Measurements from ENCODE around the gene TANGO6.

Gene TANGO6

DNA sequence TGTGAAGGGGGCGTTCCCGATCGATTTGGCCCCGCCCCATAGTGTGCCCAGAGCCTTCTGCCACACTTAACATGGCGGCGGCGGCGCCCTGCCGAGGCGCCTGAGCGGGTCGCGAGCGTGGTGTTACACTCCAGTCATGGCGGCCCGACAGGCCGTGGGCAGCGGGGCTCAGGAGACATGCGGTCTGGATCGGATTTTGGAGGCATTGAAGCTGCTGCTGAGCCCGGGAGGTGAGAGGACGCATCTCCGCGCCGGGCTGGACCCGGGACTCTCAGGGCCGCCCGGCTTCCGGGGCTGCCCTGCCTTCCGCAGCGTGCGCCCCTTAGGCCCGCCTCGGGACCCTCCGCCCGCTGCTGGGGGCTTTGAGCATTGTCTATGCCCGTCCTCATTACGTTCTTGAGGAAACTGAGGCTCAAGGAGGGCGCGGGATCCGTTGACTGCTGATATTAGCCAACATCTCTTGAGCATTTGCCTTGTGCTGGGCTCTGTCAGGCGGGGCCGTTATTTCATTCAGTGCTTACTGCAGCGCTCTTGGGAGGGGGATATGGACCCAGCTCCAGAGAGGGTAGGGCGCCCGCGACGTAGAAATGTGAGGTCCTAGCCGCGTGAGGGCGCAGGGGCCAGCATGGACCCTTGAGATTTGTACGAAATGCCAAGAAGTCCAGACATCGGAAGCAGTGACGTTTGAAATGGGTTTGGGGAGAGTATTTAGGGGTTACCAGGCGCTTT lies at the start of gene TANGO6:
Gene TANGO6, plus strand, starts transcription at position 50 of the 729 bp plus-strand sequence. Its CDS starts 87 bp downstream, at position 137.
- H3K36me3 ChIP-seq = no peaks in the 10 kb centered on the region
- no peak for TF ChIP-seq Cebpa-rat (IDR thresholded peaks at IDR 0.05)
- peaks cover 15% of the 10 kb centered on the region for H3K4me1 ChIP-seq
- H3K4me3 ChIP-seq = peak within 1 kb of the TSS; percentile 83
- H3K27ac ChIP-seq = peak within 1 kb of the TSS; percentile 95
- H4K20me1 ChIP-seq = 0 out of 2 replicates have a peak, but pooled peaks cover 5% of the 10 kb centered on the region
- peak within 1 kb of the TSS; percentile 95 for H3K9ac ChIP-seq
- H3K9me3 ChIP-seq = no peaks in the 10 kb centered on the region
- H3K4me2 ChIP-seq = peak within 1 kb of the TSS; percentile 91
- H3K27me3 ChIP-seq = no peaks in the 10 kb centered on the region

DNA sequence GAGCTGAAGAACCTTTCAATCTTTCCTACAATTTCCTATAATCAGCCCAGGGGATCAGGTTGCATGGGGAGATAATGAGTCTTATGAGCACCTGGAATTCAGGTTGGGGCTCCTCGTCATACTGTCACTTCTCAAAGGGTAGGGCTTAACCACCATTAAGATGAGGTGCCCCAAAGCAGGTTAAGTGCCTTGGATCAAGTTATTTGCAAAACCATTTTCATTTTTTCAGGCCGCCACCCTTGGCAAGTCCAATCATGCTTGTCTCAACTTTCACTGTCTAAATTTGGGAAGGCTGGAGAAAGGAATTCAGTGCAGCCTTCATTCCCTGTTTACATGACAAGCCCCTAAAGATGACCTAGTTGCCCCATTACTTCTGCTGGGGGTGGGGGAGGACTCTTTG lies 44.9 kb upstream of the TANGO6 start:
- no peak overlapping the region for H3K27ac ChIP-seq
- H3K9me3 ChIP-seq = no peaks in the 10 kb centered on the region
- no peaks in the 10 kb centered on the region for H3K4me1 ChIP-seq
- TF ChIP-seq Cebpa-rat (IDR thresholded peaks at IDR 0.05) = no peak
- H3K4me2 ChIP-seq = no peak overlapping the region
- H4K20me1 ChIP-seq = no peaks in the 10 kb centered on the region
- no peak overlapping the region for H3K9ac ChIP-seq
- no peaks in the 10 kb centered on the region for H3K27me3 ChIP-seq
- H3K36me3 ChIP-seq = no peaks in the 10 kb centered on the region
- H3K4me3 ChIP-seq = no peak overlapping the region

DNA sequence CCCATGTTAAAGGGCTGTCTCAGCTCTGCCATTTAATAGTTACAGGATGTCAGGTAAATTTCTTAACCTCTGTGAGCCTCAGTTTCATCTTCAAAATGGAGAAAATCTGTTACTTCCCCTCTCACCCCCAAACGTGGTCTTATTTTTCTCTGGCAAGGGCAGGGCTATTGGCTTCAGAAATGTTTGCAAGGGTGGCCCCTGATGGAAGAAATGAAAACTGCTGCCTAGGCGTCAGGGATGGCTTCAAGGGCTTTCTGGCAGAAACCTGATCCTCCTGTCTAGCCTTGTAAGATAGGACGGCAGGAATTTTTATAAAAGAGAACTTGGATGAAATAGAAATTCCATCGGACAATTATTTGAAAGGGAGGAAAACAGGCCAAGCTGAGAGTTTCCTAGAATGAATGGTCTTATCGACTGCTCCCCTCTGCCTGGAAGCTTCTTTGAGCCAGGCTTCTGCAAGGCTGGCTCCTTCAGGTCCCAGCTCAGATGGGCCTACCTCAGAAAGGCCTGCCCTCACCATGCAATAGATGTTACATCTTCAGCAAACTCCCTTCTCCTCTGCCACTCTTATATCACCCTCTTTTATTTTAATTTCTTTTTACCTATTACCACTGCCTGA lies 43.0 kb upstream of the TANGO6 start:
- Histone ChIP-seq H3K36me3 (no peaks in the 10 kb centered on the region), H4K20me1 (no peaks in the 10 kb centered on the region), H3K4me1 (no peaks in the 10 kb centered on the region), H3K4me2 (no peak overlapping the region), H3K9me3 (no peaks in the 10 kb centered on the region), H3K4me3 (no peak overlapping the region), H3K27me3 (no peaks in the 10 kb centered on the region), H3K9ac (no peak overlapping the region), H3K27ac (no peak overlapping the region)
- no peak for TF ChIP-seq Cebpa-rat (IDR thresholded peaks at IDR 0.05)

DNA sequence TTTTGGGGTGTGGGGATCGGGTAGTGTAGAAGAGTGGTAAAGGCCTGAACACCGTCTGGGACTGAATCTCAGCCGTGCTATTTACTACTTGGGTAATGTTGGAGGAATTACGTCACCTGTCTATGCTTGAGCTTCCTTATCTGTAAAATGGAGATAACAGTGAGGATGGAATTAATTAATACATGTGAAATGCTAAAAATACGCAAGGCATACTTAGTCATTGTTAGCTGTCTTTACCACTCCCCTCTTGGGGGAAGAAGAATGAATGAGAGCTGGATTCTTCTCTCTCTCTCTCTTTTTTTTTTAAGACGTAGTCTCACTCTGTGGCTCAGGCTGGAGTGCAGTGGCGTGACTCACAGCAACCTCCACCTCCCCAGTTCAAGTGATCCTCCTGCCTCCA lies 41.1 kb upstream of the TANGO6 start:
- Histone ChIP-seq H3K36me3 (no peaks in the 10 kb centered on the region), H3K27me3 (no peaks in the 10 kb centered on the region), H3K4me2 (no peak overlapping the region), H3K4me1 (no peaks in the 10 kb centered on the region), H3K4me3 (no peak overlapping the region), H3K9ac (no peak overlapping the region), H4K20me1 (no peaks in the 10 kb centered on the region), H3K9me3 (no peaks in the 10 kb centered on the region), H3K27ac (no peak overlapping the region)
- no peak for TF ChIP-seq Cebpa-rat (IDR thresholded peaks at IDR 0.05)

DNA sequence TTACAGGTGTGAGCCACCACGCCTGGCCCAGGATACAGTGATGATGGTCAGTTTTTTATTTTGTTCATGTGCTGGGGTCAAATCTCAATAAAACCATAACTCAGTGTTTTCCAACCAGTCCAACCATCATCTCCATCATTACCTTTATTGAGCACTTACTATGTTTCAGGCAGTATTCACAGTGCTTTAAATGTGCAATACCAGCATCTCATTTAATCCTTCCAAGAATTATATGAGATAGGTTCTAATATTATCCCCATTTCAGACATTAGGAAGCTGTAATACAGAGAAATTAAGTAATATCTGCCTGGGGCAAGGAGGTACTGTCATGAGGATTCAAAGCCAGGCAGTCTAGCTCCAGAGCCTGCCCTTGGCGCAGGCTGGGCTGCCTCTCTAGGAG lies 36.9 kb upstream of the TANGO6 start:
- no peak overlapping the region for H3K27ac ChIP-seq
- H3K9me3 ChIP-seq = no peaks in the 10 kb centered on the region
- no peak overlapping the region for H3K4me3 ChIP-seq
- H3K36me3 ChIP-seq = no peaks in the 10 kb centered on the region
- no peak overlapping the region for H3K4me2 ChIP-seq
- TF ChIP-seq Cebpa-rat (IDR thresholded peaks at IDR 0.05) = no peak
- H4K20me1 ChIP-seq = no peaks in the 10 kb centered on the region
- H3K27me3 ChIP-seq = no peaks in the 10 kb centered on the region
- no peak overlapping the region for H3K9ac ChIP-seq
- no peaks in the 10 kb centered on the region for H3K4me1 ChIP-seq

DNA sequence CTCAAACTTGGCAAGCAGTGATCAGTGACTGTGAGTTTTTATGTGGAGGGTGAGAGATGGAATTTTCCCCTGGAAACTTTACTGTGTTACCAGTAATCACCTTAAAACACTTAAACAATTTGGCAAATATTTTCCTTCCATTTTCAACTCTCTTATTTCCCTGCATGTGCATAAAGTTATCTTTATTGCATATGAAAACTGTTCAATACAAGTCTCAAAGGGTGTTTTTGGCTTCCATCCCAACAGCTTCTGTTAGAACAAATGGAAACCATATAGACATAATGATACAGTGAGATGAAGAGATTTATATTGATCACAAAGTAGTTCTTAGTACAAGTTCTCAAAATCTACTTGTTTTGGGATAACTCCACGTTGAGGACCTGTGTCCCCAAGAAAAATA lies 36.4 kb upstream of the TANGO6 start:
- no peak overlapping the region for H3K27ac ChIP-seq
- no peaks in the 10 kb centered on the region for H3K9me3 ChIP-seq
- no peaks in the 10 kb centered on the region for H3K4me1 ChIP-seq
- H4K20me1 ChIP-seq = no peaks in the 10 kb centered on the region
- no peak overlapping the region for H3K9ac ChIP-seq
- no peak overlapping the region for H3K4me2 ChIP-seq
- TF ChIP-seq Cebpa-rat (IDR thresholded peaks at IDR 0.05) = no peak
- H3K36me3 ChIP-seq = no peaks in the 10 kb centered on the region
- no peaks in the 10 kb centered on the region for H3K27me3 ChIP-seq
- no peak overlapping the region for H3K4me3 ChIP-seq

DNA sequence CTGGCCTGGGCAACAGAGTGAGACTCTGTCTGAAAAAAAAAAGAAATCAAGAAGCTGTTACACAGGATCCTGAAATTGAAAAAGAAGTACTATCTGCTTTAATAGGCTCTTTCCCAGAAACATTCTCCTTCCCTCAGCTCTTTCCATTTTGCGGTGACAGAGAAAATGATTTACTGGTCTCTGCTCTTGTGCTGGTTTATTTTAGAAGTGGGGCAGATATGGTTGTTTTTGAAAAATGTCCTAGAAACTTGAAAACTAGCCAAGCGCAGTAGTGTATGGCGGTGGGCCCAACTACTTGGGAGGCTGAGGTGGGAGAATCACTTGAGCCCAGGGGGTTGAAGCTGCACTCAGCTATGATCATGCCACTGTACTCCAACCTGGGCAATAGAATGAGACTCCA lies 28.8 kb upstream of the TANGO6 start:
- Histone ChIP-seq H4K20me1 (no peaks in the 10 kb centered on the region), H3K4me1 (no peaks in the 10 kb centered on the region), H3K4me3 (no peak overlapping the region), H3K9me3 (no peaks in the 10 kb centered on the region), H3K36me3 (no peaks in the 10 kb centered on the region), H3K27me3 (no peaks in the 10 kb centered on the region), H3K4me2 (no peak overlapping the region), H3K27ac (no peak overlapping the region), H3K9ac (no peak overlapping the region)
- no peak for TF ChIP-seq Cebpa-rat (IDR thresholded peaks at IDR 0.05)

DNA sequence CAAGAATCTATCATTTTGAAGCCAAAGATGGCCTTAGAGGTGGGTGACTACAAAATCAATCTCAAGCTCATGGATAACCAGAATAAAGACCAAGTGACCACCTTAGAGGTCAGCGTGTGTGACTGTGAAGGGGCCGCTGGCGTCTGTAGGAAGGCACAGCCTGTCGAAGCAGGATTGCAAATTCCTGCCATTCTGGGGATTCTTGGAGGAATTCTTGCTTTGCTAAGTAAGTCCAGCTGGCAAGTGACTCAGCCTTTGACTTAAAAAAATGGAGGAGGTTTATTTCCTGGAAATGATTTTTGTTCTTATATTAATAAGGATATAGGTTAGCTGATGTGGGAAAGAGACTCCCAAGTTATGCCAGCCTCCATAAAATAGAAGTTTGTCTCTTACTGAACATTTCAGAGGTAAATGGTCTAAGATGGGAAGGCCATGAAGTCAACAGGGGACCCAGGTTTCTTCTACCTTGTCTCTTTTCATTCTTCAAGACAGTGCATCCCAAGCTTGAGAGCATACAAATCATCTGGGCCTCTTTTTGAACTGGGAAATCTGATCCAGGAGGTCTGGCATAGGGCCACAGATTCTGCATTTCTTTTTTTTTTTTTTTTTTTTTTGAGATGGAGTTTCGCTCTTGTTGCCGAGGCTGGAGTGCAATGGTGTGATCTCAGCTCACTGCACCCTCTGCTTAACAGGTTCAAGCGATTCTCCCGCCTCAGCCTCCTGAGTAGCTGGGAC lies 19.8 kb upstream of the TANGO6 start:
- H3K36me3 ChIP-seq = no peaks in the 10 kb centered on the region
- H3K27ac ChIP-seq = no peak overlapping the region
- TF ChIP-seq Cebpa-rat (IDR thresholded peaks at IDR 0.05) = no peak
- peaks cover 5% of the 10 kb centered on the region; the same call in 1 of the 2 replicates for H3K4me1 ChIP-seq
- no peaks in the 10 kb centered on the region for H3K27me3 ChIP-seq
- no peak overlapping the region for H3K4me2 ChIP-seq
- H4K20me1 ChIP-seq = no peaks in the 10 kb centered on the region
- peaks cover 8% of the 10 kb centered on the region; the same call in 1 of the 2 replicates for H3K9me3 ChIP-seq
- H3K9ac ChIP-seq = no peak overlapping the region
- H3K4me3 ChIP-seq = no peak overlapping the region

DNA sequence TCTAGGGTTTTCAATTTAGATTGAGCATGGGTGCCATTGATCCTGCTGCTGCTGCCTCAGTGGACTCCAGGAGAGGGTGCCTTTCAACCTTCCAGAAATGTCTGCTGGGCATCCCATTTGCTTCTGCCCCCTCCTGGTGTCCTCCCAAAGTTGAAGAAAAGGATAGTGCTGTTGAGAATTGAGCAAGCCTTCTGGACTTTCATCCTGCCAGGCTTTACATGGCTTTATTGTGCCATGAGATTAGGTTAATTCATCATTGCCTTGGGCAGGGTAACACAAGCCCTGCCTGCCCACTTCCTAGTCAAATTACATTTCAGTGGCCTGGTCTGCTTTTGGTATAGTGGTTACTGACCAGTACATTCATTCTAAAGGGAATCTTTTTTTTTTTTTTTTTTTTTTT lies 17.9 kb upstream of the TANGO6 start:
- no peak for TF ChIP-seq Cebpa-rat (IDR thresholded peaks at IDR 0.05)
- Histone ChIP-seq H3K36me3 (no peaks in the 10 kb centered on the region), H3K9ac (no peak overlapping the region), H3K4me2 (no peak overlapping the region), H4K20me1 (no peaks in the 10 kb centered on the region), H3K4me1 (peaks cover 5% of the 10 kb centered on the region; the same call in 1 of the 2 replicates), H3K4me3 (no peak overlapping the region), H3K9me3 (peaks cover 8% of the 10 kb centered on the region; the same call in 1 of the 2 replicates), H3K27ac (no peak overlapping the region), H3K27me3 (no peaks in the 10 kb centered on the region)

DNA sequence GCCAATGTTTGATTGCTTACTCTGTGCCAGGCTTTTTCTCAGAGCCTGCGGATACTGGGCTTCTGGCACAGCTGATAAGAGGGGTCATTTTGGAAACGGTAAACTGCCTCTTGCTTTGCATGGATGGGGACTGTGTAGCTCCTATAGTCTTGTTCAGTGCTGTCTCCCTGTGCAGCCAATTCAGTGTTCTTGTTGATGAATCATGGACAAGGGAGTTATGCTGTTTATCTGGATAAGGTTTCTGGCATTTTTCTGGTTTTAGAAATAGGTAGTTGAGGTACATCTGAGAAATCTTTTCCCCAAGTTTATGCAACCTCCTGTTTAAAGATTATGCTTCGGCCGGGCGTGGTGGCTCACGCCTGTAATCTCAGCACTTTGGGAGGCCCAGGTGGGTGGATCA lies 16.7 kb upstream of the TANGO6 start:
- Histone ChIP-seq H3K27ac (no peak overlapping the region), H3K36me3 (no peaks in the 10 kb centered on the region), H3K4me2 (no peak overlapping the region), H3K4me1 (peaks cover 5% of the 10 kb centered on the region; the same call in 1 of the 2 replicates), H3K9me3 (peaks cover 8% of the 10 kb centered on the region; the same call in 1 of the 2 replicates), H4K20me1 (no peaks in the 10 kb centered on the region), H3K4me3 (no peak overlapping the region), H3K27me3 (no peaks in the 10 kb centered on the region), H3K9ac (no peak overlapping the region)
- no peak for TF ChIP-seq Cebpa-rat (IDR thresholded peaks at IDR 0.05)
